Gastroesophageal sphincter (tissue), 3 donors: Measurements from ENCODE around the gene ERH.

ENCODE experiments used
- EP300 ChIP-seq: sonication (generic); formaldehyde crosslinking; IDR thresholded peaks from one replicate; pipeline ENCODE4 v1.6.1; 2017; ENCODE audit warnings: antibody characterized with exemption, mild to moderate bottlenecking
- POLR2A ChIP-seq, 2 donors: fragments of 450-650 bp; IDR thresholded peaks; one replicate each; pipeline ENCODE4 v1.6.1; 2017; ENCODE audit warnings: antibody characterized with exemption in 2 of 2, mild to moderate bottlenecking in 2 of 2, moderate library complexity in 1 of 2
- TF ChIP-seq, protein P1 (sequence below), 4 experiments: fragments of 200-600 bp in 2 of 4; fragments of 450-650 bp in 2 of 4; sonication (generic) in 1 of 4; IDR thresholded peaks; one replicate each; pipeline ENCODE4 v1.5.1; 2017 to 2019; ENCODE audit warnings: antibody characterized with exemption in 4 of 4, mild to moderate bottlenecking in 2 of 4, moderate library complexity in 2 of 4

DNA sequence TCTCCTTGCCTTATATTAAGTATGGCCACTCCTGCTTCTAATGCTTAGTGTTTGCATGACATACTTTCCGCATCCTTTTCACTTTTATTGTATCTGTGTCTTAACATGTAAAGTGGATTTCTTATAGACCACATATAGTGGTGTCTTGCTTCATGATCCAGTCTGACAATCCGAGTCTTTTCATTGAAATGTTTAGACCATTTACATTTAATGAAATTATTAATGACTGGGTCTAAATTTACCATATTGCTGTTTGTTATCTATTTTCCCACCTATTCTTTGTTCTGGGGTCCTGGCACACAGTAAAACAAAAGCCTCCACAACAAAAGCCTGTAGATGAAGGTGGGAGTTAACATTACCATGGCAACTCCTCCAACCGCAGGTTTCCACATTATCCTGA lies 22.9 kb downstream of the ERH start:
- TF ChIP-seq POLR2A (IDR thresholded peaks at IDR 0.05) (no peak), EP300 (no peak)
- TF ChIP-seq, protein P1, sequence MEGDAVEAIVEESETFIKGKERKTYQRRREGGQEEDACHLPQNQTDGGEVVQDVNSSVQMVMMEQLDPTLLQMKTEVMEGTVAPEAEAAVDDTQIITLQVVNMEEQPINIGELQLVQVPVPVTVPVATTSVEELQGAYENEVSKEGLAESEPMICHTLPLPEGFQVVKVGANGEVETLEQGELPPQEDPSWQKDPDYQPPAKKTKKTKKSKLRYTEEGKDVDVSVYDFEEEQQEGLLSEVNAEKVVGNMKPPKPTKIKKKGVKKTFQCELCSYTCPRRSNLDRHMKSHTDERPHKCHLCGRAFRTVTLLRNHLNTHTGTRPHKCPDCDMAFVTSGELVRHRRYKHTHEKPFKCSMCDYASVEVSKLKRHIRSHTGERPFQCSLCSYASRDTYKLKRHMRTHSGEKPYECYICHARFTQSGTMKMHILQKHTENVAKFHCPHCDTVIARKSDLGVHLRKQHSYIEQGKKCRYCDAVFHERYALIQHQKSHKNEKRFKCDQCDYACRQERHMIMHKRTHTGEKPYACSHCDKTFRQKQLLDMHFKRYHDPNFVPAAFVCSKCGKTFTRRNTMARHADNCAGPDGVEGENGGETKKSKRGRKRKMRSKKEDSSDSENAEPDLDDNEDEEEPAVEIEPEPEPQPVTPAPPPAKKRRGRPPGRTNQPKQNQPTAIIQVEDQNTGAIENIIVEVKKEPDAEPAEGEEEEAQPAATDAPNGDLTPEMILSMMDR (IDR thresholded peaks at IDR 0.05), result no peak
